ENCODE data around the gene CA10.

DNA sequence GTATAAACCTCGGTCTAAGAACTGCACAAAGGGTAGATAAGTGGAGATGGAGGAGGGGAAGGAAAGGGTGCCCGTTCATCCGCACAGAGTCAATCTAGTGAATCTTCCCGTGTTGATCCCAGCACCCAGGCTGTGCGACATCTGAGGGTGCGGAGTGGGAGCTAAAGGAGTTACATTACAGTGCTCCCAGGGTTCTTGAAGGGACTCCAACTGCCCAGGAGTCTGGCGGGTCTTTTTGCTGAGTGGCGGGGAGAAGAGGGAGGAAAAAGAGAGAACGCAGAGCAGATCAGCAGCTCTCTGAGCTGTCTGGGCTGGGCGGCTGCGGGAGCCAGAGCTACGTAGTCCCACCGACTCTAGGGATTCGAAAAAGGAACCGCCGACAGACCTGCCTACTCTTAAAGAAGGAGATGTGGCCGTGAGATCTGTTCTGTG, 1.6 kb upstream of the CA10 start:
- no peak for TF ChIP-seq RBM14 (IDR thresholded peaks at IDR 0.05; ENCODE audit: borderline replicate concordance, insufficient read depth, low read depth, low read length)
- no peak for TF ChIP-seq BACH1 (tag; IDR thresholded peaks at IDR 0.05)
- no peak for TF ChIP-seq MAZ (CRISPR knock-in tag; conservative IDR thresholded peaks at IDR 0.05 in 1 of 2, IDR thresholded peaks at IDR 0.05 in 1 of 2)
- TF ChIP-seq SP1 (CRISPR knock-in tag; IDR thresholded peaks at IDR 0.05), result no peak
- no peak for TF ChIP-seq EGR1 (conservative IDR thresholded peaks at IDR 0.05)

Data from K562 (cell line).